Inferior parietal cortex (tissue), 1 donor: Measurements from ENCODE around the gene PFN1.

ENCODE experiments used
- DNase-seq: peaks from one replicate; pipeline ENCODE4 v3.0.0-alpha.2; 2016; ENCODE audit errors: extremely low spot score

Gene PFN1

GRCh38 chr17:4948166-4948930 is at the start of gene PFN1:
PFN1 (minus strand) TSS chr17:4948530; CDS start chr17:4948394, 136 bp downstream.
- DNase-seq: peak; percentile 78

DNA sequence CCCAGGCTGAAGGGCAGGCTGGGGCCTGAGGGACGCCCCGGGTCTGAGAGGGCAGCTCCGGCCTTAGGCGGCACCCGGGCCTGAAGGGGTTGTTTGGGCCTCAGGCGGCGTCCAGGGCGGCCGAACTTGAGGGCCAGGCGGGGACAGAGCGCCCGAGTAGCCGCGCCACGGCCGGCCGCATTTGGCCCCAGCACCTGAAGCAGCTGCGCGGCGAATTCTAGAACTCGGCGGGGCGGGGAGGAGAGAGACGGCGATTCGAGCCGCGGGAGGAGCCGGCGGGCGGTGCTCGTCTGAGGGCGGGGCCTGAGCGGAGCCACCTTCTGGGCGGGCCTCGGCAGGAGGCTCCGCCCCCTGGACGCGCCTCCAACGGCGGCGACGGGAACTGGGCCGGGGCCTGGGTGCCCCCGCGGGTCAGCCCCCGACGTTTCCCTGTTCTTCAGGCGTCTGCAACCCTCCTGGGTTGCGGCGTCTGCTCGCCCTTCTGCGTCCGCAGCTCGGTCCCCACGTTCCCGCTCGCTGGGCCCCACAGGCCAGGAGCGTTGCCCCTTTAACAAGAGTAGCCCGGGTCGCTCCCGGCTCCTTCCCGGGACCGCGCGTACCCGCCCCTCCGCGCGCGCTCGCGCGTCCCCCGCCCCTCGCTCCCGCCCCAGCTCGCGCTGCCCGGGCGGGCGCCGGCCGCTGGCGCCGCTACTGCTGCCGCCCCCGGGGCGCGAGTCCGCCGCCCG is 49.1 kb upstream of the PFN1 start, which contains the start of the genes INCA1 and KIF1C:
Gene INCA1 (minus strand): TSS at position 221 of the 725 bp plus-strand sequence. CDS start 3,085 bp downstream, outside the sequence.
Gene KIF1C (plus strand): TSS at position 649 of the 725 bp plus-strand sequence. CDS start 2,297 bp downstream, outside the sequence.
- peak; percentile 88 for DNase-seq

DNA sequence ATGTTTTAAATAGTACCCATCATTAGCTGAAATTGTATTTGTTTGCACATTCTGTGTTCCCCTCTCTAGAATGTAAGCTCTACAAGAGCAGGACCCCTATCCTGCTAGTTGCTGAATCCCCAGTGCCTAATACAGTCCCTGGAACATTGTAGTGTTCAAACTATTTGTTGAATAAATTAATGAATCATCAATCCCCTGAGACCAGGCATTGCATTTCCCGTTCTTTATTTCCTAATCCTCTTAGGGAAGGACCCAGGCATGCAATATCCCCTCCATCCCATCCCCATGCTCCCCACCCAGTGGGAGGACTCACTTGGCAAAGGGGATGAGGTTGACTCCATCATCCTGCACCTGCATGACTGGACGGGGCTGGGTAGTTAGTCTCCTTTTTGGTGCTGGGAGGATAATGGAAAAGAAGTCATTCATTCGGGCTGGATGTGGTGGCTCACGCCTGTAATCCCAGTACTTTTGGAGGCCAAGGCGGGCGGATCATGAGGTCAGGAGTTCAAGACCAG is 45.8 kb upstream of the PFN1 start:
- no peak for DNase-seq

GRCh38 chr17:4987767-4988567 is 39.6 kb upstream of the PFN1 start:
- peak; percentile 15 for DNase-seq

DNA sequence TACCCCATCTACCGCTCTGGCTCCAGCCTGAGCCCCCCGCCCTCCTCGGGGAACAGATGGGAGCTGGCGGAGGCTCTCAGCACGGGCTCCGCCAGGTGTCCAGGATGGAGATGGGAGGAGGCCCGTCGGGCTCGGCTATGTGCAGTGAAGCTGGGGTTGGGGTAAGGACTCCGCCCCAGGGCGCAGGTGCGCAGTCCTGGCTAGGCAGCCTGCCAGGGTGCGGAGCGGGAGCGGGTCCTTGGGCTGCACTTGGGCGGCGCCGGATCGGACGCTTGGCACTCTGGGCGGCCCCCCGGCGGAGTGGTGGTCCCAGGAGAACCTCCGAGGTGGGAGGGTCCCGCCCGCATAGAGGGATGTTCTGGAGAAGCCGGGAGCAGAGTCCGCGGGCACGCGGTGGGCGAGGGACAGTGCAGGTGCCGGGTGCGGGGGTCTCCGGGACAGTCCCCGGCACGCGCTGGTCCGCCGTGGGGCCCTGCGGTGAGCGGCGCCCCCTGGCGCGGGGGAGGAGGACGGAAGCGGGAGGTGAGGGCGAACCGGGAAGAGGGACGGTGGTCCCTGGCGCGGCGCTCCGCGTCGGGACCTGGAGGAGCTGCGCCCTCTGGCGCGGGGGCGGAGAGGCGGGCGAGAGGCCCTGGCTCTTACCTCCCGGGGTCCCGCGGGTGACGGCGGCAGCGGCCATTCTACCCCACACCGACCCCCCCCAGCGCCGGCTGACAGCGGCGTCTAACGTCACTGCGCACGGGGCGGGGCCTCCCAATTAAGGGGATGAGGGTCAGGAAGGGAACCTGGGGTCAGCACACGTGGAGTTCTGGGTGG is 38.8 kb upstream of the PFN1 start, which contains the start of gene CAMTA2:
Gene CAMTA2 (minus strand): TSS at position 725 of the 816 bp plus-strand sequence. CDS start 1,453 bp downstream, outside the sequence.
- DNase-seq: peak; percentile 77

- no peak for DNase-seq
These were observed 38.1 kb upstream of the PFN1 start for GRCh38 chr17:4986403-4986802.

DNA sequence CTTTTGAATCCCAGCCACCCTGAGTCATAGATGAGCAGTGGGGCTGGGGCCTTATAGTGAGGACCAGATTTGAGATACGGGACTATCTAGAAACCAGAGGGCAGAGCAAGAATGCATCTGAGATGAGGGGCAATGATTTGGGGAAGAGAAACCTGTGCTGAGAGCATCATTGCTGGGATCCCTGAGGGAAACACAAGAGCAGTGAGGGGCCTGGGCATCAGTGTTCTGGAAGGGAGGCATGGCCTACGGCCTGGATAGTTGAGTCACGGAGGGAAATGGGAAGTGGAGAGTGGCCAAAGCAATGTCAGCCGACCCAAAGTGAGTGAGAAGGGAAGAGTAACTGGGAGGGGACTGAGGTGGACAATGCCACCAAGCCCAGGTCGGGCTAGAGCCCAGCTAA is 34.0 kb upstream of the PFN1 start:
- DNase-seq: no peak

DNA sequence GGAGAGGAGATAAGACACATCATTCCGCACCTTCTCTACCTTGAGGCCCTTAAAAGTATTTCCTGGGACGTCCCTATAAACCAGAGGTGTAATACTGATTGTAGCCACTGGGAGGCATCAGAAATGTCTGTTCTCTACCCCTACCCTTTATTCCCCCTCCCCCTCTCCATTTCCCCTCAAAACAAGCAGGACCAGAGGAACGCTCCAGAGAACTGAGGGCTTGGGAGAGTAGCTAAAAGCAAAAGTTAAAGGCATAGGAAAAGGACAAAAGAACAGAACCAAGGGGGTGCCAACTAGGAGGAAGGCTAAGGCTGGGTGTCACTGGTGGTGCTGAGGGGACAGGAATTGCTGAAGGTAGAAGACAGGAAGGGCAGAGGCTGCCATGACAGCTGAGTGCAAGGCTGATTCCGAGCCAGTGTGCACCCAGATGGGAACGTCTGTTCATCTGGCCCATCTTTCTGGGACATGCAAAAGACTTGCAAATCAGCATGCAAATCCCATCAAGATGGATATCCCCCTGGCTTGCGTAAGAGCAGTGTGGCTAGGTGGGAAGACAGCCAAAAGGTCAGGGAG is 32.4 kb upstream of the PFN1 start:
- DNase-seq: peak; percentile 60

DNA sequence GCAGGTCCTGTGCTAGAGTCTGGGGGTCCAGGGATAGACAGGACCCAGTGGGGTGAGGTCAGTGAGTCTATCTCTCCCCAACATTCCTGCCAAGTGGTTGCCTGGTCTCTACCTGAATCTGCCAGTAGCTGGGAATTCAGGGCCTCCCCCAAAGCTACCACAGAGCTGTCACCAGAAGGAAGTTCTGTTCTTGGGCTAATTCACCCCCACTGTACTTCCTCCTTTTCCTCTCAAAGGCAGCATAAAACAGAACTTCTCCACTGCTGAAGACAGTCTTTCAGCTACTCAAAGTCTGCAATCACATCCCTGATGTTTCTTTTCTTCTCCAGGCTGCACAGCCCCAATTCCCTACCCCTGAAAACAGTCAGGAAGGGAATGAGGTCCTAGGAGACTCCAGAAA is 30.4 kb upstream of the PFN1 start:
- no peak for DNase-seq

DNA sequence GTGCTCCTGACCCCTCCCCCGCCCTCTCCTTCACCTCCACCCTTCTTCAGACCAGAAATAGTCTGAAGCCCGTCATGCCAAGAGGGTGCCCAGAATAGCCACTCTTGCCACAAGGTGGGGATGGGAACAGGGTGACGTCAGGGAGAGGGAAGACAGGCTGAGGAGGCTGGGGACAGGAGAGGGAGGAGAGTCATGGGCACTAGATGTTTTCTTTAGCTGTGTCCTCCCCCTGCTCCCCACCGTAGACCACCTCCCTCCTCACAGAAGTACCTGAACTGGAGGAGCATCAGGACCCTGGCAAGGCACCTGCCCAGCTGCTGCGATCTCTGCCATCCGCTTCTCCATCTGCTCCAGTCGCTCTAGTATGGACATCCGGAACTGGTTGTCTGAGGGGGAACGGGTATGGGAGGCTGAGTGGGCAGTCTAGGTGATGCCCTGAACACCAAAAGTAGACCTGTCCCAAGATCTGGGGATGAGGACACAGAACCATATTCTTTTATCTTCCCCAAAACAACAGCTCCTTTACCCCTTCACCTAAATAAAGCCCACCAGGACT is 25.9 kb upstream of the PFN1 start:
- no peak for DNase-seq

DNA sequence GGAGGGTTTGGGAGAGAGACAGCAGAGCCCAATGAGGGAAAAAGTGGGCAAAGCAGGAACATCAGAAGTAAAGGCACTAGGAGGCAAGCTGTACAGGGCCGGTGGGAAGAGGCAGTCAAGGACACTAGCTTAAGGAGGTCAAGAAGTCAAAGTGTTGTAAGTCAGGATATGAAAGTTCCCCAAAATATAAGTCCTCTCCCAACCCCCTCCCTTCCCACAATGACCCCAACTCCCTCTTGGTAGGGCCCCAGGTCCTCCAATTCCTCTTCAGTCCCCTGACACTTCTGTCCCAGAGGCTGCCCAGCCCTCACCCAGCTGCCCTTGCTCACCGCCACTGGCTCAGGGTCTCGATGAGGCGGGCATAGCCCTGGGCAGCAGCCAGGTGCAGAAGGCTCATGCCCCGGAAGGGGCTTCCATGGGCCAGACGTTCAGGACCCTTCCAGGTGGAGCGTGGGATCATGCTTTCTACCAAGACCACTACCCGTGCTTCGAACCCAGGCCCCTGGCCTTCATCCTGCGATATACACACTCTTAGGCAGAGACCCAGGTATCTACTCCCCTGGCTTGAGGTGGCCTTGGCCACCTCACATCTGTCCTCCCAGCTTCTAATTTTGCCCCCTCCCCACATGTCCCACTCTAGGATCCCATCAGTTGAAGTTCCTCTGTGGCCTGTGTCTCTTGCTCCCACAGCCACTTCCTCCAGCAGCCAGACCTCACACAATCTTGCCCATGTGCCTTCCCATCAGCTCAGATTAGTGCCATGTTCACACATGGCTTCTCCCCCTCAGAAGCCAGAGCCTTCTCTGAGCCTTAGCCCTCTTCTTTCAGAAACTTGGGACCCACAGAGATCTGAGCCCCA is 25.2 kb upstream of the PFN1 start:
- DNase-seq: no peak

DNA sequence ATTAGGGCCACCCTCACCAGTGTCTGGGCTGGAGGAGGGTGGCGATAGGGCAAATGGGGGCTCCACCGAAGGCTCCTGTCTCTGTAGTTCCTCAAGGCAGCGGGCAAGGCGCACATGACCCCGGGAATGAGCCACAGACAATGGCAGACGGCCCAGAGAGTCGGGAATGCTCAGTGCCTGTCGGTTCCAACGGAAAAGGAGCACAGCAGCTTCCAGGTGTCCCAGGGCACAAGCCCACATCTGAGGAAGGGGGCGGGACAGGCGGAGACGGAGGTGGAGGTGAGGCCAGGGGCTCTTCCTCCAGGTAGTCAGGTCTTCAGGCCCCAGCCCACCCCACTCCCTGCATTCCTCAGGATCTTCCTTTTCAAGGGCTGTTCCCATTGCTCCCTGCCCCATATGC is 24.4 kb upstream of the PFN1 start:
- DNase-seq: no peak

DNA sequence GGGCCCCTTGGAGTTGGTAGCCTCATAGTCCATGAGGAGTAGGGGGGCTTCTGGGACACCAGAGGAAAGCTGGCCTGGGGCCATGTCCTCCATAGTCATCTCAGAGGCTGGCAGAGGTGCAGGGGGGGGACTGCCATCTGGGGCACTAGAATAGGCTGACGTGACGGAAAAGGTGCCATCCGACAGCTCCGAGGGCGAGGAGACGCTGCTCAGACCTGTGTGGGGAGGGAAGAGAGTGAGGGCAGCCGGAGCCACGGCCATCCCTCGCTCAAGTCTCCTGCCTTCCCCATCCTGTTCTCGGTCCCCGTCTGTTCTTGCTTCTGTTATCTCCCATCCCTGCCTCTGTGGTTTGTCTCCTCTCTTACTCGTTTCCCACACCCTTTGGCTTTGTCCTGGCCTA is 24.0 kb upstream of the PFN1 start:
- no peak for DNase-seq

GRCh38 chr17:4971826-4972225 is 23.5 kb upstream of the PFN1 start:
- DNase-seq: no peak

- no peak for DNase-seq
These were observed 21.9 kb upstream of the PFN1 start for GRCh38 chr17:4970273-4970672.

DNA sequence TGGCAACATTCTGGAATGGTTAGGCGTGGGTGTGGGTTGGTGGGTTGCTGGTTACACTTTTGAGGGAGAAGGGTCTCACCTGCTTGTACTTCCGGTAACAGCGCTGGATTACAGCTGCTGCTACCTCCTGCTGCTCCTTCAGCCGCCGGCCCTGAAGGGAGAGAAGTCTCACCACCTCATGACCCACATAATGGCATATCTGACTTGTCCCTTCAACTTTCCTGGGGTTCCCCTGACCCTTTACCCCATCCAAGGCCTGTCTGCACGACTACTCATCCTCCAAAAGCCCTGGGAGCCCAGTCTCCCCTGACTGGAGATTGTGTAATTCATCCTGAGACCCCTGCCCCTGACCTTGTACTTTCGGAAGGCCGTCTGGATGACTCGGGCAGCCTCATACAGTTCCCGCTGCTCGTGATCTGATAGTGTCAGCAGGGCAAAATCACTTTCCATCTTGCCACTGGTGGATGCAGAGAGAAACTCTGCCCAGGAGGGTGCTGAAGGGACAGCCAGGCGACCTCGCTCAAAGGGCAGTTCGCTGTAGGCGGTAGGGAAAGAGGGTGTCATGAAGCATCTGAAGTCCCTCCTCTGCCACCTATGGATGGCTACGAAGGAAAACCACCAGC is 21.3 kb upstream of the PFN1 start:
- DNase-seq: no peak

DNA sequence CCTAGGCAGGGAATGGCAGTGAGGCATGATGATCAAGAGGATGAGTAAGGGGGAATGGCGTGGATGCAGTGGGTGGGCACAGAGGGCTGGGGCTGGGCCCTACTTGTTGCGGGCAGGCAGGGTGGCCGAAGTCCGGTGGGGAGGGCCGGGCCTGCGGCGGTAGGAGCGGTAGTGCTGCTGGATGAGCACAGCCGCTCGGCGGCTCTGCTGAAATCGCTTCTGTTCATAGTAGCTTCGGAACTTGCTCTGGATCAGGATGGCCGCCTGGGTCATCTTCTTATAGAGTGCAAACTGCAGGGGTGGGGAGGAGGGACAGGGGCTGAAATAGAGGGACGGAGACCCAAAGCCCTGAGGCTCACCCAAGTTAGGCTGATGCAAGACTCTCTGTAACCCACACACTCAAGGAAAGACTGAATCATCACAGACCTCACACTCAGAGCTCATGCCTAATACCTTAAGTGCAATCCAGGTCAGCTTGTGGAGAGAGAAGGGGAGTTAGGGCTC is 20.8 kb upstream of the PFN1 start:
- no peak for DNase-seq

- no peak for DNase-seq
These were observed 20.2 kb upstream of the PFN1 start for GRCh38 chr17:4968486-4969046.
